HG02763 (cell line): Measurements from ENCODE around the gene MAGOHB.
"Not testable (repeated sequence)": the region's sequence is repeated elsewhere in the genome, so short reads cannot be mapped to it uniquely, and the experiment has no call there.

Experiments
- ATAC-seq: cut with Tn5 transposase; IDR thresholded peaks from one replicate; pipeline ENCODE4 v1.9.1; 2021; ENCODE audit warnings: mild to moderate bottlenecking, moderate library complexity; ENCODE audit not compliant: unreplicated experiment

Gene MAGOHB

DNA sequence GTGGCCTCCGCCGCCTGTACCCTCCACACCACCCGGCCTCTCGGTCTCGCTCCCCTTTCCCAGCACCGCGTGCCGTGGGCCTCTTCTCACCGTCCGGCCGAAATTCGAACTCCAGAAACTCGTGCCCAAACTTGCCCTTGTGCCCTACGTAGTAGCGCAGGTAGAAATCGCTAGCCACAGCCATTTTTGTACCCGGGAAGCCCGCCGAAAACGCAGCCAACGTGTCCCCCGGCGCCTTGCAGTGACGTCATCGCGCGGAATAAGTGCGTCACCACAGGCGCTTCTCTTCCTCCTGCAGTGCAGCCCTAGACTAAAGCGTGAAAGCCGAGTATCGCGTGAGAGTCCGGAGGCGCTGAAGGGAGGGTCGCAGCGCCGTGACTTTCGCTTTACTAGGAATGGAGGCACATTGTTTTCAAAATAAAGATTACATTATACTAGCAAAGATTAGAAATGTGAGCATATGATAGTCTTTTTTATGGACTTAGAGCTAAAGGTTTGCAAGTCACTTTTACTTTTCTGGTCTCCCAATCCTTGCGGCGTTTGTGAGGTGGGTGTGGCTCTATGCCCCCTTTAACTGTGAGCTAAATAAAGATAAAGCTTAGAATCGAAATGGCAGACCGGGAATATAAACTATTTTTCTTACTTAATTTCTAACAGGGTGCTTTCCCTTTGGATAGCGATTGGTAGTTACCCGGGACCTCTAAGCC, at the start of gene MAGOHB:
Gene MAGOHB, minus strand, starts transcription at position 261 of the 707 bp plus-strand sequence. Its CDS starts 77 bp downstream, at position 184.
- ATAC-seq = peak; percentile 94

GRCh38 chr12:10661338-10661737, 47.9 kb upstream of the MAGOHB start:
- ATAC-seq = no peak

GRCh38 chr12:10654003-10654402, 40.6 kb upstream of the MAGOHB start:
- ATAC-seq = no peak

DNA sequence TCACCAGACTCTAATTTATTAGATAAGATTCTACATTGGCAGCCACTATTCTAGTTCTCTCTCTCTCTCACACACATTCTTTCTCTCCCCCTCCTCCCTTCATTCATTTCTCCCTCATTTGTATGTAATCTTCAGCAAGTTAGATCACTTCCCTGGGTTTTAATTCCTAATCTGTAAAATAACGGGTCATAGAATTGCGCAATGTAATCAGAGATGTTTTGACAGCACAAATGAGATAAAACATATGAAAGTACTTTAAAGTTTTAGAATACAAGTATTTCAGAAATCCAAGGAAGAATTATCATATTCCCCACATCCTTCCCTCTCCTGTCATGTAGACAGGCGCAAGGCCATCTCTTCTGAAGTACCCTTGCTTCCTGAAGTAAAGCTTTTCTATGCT, 38.8 kb upstream of the MAGOHB start:
- no peak for ATAC-seq

DNA sequence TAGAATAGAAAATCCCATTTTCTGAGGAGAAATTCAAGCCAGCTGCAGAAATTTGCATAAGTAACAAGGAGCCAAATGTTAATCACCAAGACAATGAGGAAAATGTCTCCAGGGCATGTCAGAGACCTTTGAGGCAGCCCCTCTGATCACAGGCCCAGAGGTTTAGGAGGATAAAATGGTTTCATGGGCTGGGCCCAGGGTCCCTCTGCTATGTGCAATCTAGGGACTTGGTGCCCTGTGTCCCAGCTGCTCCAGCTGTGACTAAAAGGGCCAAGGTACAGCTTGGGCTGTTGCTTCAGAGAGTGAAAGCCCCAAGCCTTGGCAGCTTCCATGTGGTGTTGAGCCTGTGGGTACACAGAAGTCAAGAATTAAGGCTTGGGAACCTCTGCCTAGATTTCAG, 33.2 kb upstream of the MAGOHB start:
- ATAC-seq = not testable (repeated sequence)

- ATAC-seq = no peak
Observed at GRCh38 chr12:10645910-10646309, 32.5 kb upstream of the MAGOHB start.

- ATAC-seq = no peak
Observed at GRCh38 chr12:10641735-10642500, 28.5 kb upstream of the MAGOHB start.

- ATAC-seq = no peak
Observed at GRCh38 chr12:10638728-10639127, 25.3 kb upstream of the MAGOHB start.

- no peak for ATAC-seq
Observed at GRCh38 chr12:10636611-10637010, 23.2 kb upstream of the MAGOHB start.

- ATAC-seq = no peak
Observed at GRCh38 chr12:10636124-10636523, 22.7 kb upstream of the MAGOHB start.

GRCh38 chr12:10635306-10635705, 21.9 kb upstream of the MAGOHB start:
- ATAC-seq = no peak

DNA sequence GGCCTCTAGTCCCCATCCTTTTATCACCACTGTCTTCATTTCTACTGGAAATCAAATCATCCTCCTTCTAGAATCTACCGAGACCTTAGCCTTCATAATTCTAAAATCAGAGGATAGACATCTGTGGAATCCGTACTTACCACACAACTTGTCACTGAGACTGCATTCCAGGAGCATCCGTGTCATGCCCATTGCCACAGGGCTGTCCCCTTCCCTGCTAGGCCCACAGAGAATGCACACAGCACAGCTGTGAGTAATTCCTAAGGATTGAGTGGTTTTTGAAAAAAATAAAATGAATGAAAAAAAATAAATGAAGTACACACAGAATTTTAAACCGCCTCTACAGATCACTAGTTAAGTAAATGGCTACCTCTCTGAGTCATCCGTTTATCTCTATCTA, 21.0 kb upstream of the MAGOHB start:
- no peak for ATAC-seq

GRCh38 chr12:10633541-10633940, 20.1 kb upstream of the MAGOHB start:
- no peak for ATAC-seq

DNA sequence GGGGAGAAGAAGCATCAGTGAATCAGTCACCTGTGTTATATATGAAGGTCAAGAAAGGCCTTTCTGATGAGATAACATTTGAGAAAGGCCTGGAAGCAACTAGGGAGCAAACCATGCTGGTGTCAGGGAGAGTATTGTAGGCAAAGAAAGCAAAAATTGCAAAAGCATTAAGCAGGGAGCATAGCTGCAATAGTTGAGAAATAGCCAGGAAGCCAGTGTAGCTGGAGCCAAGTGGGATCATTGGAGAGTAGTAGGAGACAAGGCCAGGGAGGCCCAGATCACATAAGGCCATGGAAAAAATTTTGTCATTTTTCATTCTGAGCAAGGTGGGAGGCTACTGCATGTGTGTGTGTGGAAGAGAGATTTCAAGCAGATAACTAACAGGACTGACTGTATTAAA, 18.8 kb upstream of the MAGOHB start:
- no peak for ATAC-seq

DNA sequence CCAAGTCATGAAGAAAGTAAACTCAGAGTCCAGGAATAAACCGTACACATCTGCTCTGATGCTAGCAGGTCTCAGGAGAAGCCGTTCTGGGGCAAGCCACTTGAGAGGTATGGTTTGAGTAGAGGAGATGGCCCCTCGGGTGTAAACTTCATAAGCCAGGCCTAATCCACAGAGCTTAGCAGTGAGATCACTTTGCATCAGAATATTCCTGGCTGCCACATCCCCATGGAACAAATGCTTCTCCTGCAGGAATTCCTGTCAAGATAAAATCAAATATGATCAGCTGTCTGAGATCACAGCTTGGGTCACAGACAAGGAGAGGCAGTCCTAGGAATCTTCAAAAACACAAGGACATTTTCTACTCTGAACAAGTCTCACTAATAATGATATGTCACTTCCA, 11.2 kb upstream of the MAGOHB start:
- no peak for ATAC-seq

- no peak for ATAC-seq
Observed at GRCh38 chr12:10623131-10623530, 9.7 kb upstream of the MAGOHB start.

DNA sequence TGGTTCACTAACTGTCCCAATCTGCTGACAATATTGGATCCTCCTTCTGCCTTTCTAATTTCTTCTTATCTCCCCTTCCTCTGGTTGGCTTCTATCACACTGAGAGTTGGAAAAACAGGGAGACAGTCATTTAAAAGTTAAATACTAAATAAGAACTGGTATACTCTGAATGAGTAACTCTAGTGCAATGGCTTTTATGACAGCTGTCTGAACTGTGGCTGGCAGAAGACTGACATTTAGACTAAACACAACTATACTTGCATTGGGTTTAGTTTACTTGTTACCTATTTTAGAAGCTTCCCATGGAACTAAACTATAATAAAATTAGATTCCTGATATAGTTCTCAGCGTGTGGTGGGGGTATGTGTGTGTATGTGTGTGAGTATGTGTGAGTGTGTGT, 7.9 kb upstream of the MAGOHB start:
- no peak for ATAC-seq

DNA sequence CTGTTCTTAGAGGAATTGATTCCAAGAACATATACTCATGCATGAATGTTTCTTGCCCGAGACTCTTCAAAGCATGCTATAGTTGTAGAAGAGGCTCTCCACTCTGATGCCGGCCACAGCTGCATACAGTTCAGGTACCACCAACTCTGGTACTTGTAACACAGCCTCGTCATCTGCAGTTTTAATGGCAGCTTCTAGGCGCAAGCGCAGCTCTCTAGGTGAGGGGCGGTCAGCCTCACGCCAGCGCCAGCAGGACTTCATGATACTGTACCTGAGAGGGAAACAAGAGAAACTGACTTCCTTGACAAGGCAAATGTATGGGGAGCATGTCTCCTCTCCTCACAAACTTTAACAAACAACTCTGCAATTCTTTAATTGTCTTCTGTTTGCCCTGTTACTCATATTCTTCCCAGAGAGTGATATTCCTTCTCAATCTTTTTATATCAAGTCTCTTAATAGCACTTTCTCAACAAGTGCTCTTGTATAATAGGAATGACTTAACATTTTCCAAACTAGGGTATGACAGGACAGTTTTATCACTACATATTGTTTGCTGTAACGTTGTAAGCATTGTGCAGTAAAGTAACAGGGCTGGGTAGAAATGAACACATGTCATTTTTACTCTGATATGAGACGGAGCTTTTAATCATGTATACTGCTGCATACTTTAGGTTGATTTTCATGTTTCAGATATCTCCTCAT, 6.8 kb upstream of the MAGOHB start:
- ATAC-seq = no peak

DNA sequence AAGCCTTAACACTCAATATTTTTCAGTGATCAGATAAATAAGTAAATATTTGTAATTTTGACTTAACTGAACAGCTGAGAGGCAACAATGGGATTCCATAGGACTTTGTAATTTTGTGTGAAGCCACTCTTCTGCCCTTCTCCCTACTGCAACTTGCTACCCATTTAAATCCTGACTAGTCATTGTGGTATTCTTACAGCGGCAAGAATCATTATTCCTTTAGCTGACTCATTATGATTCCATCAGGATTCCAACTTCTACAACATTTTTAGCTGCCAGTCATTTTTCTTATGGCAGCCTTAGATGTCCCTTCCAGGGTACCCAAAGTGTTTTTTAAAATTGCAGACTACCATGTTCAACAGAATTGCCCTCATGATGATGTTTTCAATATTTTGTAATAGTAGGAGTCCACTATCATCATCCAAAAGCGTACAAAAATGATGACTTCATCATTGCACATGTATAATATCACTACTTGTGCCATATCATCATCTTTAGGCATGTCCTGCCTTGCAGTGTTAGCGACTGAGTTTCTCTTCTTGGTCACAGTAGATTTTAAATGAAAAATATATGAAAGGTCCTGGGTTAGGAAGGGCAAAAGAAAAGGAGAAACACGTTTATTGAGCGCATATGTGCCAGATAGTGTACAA, 5.1 kb upstream of the MAGOHB start:
- ATAC-seq = no peak

GRCh38 chr12:10617863-10618262, 4.5 kb upstream of the MAGOHB start:
- ATAC-seq = no peak

DNA sequence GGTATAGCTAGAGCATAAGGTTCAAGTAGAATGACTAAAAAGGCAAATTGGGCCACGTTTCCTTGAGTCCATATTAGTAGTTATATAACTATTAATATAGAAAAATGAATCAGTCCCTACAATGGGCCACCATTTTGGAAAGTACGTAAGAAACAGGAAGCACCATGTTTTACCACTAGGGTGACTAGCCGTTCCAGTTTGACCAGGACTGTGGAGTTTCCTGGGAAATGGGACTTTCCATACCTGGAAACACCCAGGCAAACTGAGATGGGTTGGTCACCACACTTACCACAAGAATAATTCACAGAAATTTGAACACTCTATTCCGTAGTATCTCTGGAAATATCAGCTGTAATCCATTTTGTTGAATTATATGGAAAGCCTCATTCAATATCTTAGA, 2.1 kb upstream of the MAGOHB start:
- no peak for ATAC-seq

GRCh38 chr12:10614056-10614370, 604 bp upstream of the MAGOHB start:
- peak; percentile 12 for ATAC-seq
